GM12874 (cell line): ENCODE measurements around the gene SDF2.

Experiments
- CTCF ChIP-seq: IDR thresholded peaks from 2 replicates; pipeline ENCODE4 v1.5.1; 2011; ENCODE audit warnings: low read depth, mild to moderate bottlenecking, control low read depth, low read length, moderate library complexity; ENCODE audit not compliant: insufficient read depth

Gene SDF2

GRCh38 chr17:28610376-28610775 is 51.3 kb downstream of the SDF2 start:
- no peak for TF ChIP-seq CTCF

GRCh38 chr17:28599311-28600184 is 62.2 kb downstream of the SDF2 start:
- TF ChIP-seq CTCF: no peak

- TF ChIP-seq CTCF: no peak
These were observed 62.9 kb downstream of the SDF2 start, which contains the start of gene SPAG5 for GRCh38 chr17:28598799-28599310. Gene SPAG5, minus strand, starts transcription at chr17:28599025. Its CDS starts 79 bp downstream, at chr17:28598946.

GRCh38 chr17:28598389-28598788 is 63.3 kb downstream of the SDF2 start:
- no peak for TF ChIP-seq CTCF
